ENCODE measurements around the gene ST8SIA6.
"Not testable (repeated sequence)": the region's sequence is repeated elsewhere in the genome, so short reads cannot be mapped to it uniquely, and the experiment has no call there.

The ST8SIA6 gene

DNA sequence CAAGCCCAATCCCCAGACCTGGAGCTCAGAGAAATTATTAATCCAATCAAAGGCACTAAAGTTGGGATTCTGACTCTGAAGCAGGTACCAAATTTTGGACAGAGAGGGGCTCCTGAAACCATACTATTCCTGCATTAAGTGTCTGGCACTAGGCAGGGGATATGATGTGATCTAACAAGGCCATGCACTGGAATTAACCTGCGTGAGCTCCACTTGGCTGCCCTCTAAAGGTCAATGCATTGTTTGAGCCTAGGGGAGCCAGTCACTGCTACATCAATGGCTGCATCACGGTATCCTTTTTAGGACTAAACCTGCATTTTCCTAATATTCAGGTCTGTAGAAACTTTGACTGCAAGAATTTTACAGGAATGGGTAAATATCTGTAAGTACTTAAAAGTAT, 42.1 kb downstream of the ST8SIA6 start:
- H3K4me3 ChIP-seq (ENCODE audit: low read depth, low read length): no peak overlapping the region
- DNase-seq (ENCODE audit: low read depth, low spot score): no peak
- in situ Hi-C loops (cut with HindIII; ENCODE audit: low sequenced_read_pairs): no loop called here
- no peak for TF ChIP-seq CTCF (IDR thresholded peaks at IDR 0.05; ENCODE audit: low read depth, low read length)

GRCh38 chr10:17410907-17411306, 43.5 kb downstream of the ST8SIA6 start:
- H3K4me3 ChIP-seq (ENCODE audit: low read depth, low read length): no peak overlapping the region
- no peak for DNase-seq (ENCODE audit: low read depth, low spot score)
- in situ Hi-C loops (cut with HindIII; ENCODE audit: low sequenced_read_pairs): no loop called here
- TF ChIP-seq CTCF (IDR thresholded peaks at IDR 0.05; ENCODE audit: low read depth, low read length): no peak

GRCh38 chr10:17409170-17409733, 45.1 kb downstream of the ST8SIA6 start:
- in situ Hi-C loops (cut with HindIII; ENCODE audit: low sequenced_read_pairs): no loop called here
- TF ChIP-seq CTCF (IDR thresholded peaks at IDR 0.05; ENCODE audit: low read depth, low read length): peak; percentile 57
- DNase-seq (ENCODE audit: low read depth, low spot score): peak; percentile 33
- no peak overlapping the region for H3K4me3 ChIP-seq (ENCODE audit: low read depth, low read length)

DNA sequence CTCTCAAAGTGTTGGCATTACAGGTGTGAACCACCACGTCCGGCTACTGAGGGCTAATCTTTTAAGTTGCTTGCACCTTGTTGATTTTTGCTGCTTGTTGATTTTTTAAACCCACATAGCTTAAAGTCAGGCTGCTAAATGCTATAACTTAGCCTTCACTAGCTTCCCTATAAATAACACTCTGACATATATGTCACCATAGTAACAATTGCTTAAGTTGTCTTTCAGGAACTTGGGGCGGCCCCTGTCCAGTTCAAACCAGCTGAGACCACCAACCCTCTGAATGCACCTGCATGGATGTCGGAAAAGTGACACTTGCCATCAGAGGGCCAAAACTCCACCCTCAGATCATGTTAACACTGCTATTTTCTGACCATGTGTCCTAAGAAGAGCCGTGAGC, 47.3 kb downstream of the ST8SIA6 start:
- no peak for DNase-seq (ENCODE audit: low read depth, low spot score)
- in situ Hi-C loops (cut with HindIII; ENCODE audit: low sequenced_read_pairs): no loop called here
- no peak for TF ChIP-seq CTCF (IDR thresholded peaks at IDR 0.05; ENCODE audit: low read depth, low read length)
- H3K4me3 ChIP-seq (ENCODE audit: low read depth, low read length): no peak overlapping the region

DNA sequence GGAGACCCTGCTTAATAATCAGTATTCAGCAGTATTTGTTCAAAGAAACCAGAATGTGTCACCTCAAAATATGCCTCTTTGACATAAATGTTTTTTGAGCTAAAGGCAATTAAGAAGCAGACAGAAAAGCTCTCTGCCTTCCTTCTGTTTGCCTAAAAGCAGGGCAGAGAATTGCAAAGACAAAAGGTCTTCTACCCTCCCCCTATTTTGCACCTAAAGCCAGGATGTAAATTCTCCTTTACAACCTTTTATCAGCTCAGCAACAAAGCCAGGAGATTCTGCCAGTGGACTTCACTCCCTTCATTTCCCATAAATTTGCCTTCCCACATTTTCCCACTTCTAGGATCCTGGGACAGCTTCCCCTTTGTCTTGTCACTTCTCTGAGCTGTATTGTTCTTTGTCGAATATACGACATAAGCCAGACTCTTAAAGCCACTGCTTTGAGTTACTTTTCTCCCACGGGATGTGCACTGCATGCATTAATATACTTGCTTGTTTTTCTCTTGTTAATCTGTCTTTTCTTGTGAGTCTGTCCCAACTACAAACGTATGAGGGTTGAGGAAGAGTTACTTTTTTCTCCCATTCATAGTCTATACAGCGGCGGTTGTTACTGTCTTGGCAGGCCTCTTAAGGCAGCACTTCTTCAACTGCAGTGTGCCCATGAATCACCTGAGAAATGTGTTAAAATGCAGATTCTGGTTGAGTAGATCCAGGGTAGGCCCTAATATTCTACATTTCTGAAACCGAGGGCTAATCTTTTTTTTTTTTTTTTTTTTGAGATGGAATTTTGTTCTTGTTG, 48.2 kb downstream of the ST8SIA6 start:
- H3K4me3 ChIP-seq (ENCODE audit: low read depth, low read length): no peak overlapping the region
- no peak for TF ChIP-seq CTCF (IDR thresholded peaks at IDR 0.05; ENCODE audit: low read depth, low read length)
- DNase-seq (ENCODE audit: low read depth, low spot score): no peak
- in situ Hi-C loops (cut with HindIII; ENCODE audit: low sequenced_read_pairs): no loop called here

GRCh38 chr10:17403161-17403560, 51.2 kb downstream of the ST8SIA6 start:
- no peak overlapping the region for H3K4me3 ChIP-seq (ENCODE audit: low read depth, low read length)
- in situ Hi-C loops (cut with HindIII; ENCODE audit: low sequenced_read_pairs): no loop called here
- DNase-seq (ENCODE audit: low read depth, low spot score): no peak
- no peak for TF ChIP-seq CTCF (IDR thresholded peaks at IDR 0.05; ENCODE audit: low read depth, low read length)

DNA sequence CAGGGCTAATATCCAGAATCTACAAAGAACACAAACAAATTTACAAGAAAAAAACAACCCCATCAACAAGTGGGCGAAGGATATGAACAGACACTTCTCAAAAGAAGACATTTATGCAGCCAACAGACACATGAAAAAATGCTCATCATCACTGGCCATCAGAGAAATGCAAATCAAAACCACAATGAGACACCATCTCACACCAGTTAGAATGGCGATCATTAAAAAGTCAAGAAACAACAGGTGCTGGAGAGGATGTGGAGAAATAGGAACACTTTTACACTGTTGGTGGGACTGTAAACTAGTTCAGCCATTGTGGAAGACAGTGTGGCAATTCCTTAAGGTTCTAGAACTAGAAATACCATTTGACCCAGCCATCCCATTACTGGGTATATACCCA, 52.4 kb downstream of the ST8SIA6 start:
- in situ Hi-C loops (cut with HindIII; ENCODE audit: low sequenced_read_pairs); H3K4me3 ChIP-seq (ENCODE audit: low read depth, low read length); DNase-seq (ENCODE audit: low read depth, low spot score): not testable (repeated sequence)
